Activated CD4-positive, alpha-beta T cell treated with anti-CD3 and anti-CD28 coated beads for 1 hour (primary cell): ENCODE data around the gene FZD4.
"Not testable (repeated sequence)": the region's sequence is repeated elsewhere in the genome, so short reads cannot be mapped to it uniquely, and the experiment has no call there.

Source experiments
- DNase-seq: peaks from one replicate; pipeline ENCODE4 v3.0.0-alpha.2; 2020

The FZD4 gene

DNA sequence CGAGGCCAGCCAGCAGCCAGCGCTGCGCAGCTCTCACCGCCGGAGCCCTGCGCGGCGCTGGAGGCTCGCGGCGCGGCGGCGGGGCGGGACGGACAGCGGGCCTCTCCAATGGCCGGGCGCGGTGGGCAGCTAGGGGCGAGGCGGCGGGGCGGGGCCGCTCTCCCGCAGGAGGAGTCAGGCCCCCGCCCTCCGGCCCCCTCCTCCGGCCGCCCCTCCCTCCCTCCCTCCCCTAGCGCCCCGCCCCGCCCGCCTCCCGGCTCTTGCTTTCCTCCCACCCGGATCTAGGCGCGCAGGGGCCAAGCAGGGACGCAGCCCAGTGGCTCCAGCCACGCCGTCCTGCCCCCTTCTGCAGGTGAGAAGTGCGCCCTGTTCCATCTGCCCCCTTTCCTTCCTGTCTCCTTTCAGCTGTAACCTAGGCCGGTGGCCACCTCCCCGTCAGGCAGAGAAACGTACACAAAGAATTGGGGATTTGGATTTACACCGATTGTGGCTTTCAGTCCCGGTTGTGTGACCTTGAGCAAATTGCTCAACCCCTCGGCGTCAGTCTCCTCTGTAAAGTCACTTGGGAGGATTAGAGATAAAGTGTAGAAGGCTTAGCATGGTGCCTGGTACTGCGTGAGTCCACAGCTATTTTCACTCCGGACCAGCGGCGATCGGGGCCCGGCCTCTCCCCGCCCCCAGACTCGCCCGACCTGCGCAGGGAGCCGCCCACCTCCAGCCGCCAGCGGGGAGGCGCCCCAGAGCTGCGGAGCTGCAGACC is at the start of gene FZD4:
FZD4 (minus strand) TSS at position 35 of the 760 bp plus-strand sequence. CDS start 310 bp downstream, outside the sequence.
- DNase-seq, result no peak

GRCh38 chr11:87004281-87004680 is 49.1 kb upstream of the FZD4 start:
- not testable (repeated sequence) for DNase-seq

DNA sequence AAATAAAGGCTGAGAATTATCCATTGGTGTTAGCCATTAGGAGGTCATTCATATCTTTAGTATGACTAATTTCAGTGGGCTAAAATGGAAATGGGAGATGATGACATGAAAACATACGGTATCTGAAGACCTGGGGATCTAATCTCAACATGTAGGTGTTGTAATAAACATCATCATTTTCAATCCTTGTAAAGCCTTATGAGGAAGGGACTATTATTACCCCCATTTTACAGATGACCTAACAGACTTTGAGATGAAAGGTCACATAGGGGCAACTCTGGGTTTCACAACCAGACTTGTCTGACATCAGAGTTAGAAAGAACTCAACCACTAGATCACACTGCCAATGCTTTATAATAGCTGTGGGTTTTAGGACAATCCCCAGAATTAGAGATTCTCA is 47.7 kb upstream of the FZD4 start:
- no peak for DNase-seq

DNA sequence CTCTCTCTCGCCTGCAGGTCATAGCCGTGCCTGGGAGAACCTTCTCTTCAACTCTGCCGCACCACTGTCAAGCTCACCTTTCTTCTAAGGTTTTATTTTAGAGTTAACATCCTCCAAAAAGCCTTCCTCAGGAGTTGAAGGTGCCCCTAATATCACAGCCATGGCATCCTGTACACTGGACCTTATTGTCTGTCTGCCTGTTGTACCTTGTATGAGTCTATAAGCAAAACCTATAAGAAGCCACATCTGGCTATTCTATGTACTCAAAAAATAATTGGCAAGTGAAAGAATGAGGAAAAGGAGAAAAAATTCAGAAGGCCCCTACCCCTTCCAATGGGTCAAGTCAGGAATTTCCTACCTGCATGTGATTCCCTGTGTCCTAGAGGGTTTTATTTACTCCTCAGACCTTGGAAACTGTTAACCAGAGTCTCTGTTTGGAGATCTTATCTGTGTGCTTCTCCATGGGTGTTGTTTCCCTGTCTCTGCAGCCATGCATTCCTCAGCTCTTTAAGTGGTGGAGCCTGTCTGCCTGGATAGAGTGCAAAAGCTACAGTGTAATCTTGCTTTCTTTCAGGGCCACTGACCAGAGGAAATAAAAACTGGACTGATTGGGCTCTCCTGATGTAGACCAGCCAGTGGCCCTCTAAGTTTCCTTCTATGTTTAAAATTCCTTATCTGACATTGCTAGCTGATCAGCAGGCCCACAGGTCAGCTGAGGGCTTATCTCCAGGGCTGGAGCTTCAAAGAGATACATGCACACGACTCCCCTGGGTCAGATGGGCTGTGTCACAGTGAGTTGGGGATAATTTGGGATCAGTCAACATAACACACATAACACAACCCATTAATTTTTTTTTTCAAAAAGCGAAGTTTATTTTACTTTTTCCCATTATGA is 44.9 kb upstream of the FZD4 start:
- DNase-seq, result no peak

DNA sequence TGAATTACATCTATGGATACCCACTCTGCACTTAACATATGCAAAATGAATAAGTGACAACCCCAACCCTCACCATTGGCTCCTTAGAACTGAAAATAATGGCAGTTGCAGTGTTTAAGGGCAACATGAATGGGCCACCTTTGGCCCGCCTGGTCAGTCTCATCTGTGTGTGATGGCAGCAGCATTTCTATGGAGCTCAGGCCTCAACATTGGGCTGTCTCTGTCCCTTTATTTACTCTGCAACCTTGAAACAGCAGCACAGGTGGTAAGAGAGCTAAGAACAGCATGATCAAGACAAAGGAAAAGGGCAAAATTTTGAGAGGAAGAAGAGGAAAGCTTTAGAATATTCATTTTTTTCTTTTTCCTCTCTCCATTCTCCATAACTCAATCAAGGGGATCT is 44.2 kb upstream of the FZD4 start:
- DNase-seq, result no peak

DNA sequence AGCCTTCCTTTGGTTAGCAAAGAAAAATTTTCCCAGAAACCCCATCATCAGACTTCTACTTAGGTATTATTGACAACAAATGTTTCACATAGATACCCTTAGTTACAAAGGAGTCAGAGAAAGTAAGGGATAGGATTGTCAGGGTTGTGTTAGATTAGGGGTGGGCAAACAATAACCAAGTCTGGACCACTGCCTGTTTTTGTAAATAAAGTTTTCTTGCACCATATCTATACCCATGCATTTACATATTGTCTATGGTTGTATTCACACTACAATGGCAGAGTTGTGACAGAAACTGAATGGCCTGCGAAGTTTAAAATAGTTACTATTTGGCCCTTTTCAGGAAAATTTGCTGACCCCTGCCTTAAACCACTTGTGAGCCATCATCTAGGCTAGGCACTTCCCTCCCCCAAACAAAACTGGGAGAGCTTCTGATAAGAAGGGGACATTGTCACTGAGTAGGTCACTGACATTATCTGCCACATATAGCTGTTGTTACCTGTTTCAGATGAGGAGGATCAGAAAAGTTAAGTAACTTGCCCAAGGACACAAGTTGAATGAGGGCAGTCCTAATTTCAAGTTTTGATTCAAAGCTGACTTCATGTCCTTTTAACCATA is 41.9 kb upstream of the FZD4 start:
- DNase-seq, result no peak

- DNase-seq, result no peak
These were observed 37.8 kb upstream of the FZD4 start for GRCh38 chr11:86993031-86993430.

GRCh38 chr11:86992340-86992739 is 37.1 kb upstream of the FZD4 start:
- not testable (repeated sequence) for DNase-seq

DNA sequence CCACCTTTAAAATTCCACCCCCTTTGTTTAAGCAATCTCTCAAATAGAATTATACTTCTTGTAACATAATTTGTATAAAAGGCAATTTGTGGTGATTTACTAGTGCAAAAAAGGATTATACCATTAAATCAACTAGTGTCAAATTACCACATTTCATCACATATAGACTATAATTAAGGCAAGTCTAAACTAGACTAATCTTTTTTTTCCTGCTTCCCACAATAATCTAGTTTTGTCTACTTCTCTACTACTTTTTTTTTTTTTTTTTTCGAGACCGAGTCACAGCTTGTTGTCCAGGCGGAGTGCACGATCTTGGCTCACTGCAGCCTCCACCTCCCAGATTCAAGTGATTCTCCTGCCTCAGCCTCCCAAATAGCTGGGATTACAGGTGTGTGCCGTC is 36.1 kb upstream of the FZD4 start:
- DNase-seq, result no peak

DNA sequence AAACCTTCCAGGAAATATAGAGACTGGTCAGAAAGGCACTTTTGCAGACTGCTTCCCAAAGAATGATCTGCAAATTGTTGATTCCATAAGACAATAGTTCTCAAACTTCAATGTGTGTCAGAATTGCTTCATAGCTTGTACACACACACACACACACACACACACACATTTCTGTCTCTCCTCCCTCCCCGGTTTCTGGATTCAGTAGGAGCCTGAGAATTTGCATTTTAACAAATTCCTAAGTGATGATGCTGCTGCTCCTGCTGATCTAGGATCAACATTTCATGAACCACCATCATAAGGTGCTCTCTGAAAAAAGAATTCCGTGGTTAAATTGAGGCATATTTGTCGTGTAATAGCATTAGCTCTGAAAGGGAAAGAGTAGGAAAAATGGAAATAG is 35.3 kb upstream of the FZD4 start:
- no peak for DNase-seq

DNA sequence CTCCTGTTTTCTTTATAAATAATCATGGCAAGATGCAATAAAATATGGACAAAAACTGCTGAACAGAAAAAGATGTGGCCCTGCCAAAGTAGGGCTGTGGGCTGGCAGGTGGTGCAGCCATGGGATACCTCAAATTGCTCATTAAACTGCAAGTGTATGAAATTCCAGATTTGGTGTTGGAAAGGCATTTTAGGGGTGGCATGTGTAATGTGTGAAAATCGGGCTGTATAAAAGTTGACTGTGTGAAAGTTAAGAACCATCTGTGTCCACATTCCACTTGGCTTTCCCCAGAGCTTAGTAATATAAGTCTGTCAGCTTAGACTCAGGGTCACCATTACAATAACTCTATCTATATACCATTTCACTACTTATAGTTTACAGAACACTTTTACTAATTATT is 34.8 kb upstream of the FZD4 start:
- DNase-seq, result no peak

GRCh38 chr11:86988351-86988881 is 33.2 kb upstream of the FZD4 start:
- no peak for DNase-seq

- DNase-seq, result no peak
These were observed 32.5 kb upstream of the FZD4 start for GRCh38 chr11:86987679-86988078.

DNA sequence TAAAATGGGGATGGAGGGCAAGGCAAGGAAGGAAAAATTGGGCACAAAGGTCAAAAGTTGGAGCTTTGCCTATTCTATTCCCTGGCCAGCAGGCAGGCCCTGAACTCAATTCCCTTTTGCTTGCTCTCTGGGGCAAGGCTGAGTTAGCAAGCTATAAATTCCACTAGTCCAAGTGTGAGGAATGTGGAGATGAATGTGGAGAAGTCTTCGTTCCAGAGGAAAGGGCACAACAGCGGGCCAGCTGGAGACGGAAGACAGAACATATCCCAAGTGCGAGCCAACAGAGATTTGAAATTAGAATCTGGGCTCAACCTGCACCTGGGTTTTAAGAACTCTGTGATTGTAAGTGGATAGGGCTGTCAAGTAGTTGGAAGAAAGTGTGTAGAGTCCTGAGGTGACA is 29.5 kb upstream of the FZD4 start:
- no peak for DNase-seq

- DNase-seq, result no peak
These were observed 27.9 kb upstream of the FZD4 start for GRCh38 chr11:86983021-86983488.

DNA sequence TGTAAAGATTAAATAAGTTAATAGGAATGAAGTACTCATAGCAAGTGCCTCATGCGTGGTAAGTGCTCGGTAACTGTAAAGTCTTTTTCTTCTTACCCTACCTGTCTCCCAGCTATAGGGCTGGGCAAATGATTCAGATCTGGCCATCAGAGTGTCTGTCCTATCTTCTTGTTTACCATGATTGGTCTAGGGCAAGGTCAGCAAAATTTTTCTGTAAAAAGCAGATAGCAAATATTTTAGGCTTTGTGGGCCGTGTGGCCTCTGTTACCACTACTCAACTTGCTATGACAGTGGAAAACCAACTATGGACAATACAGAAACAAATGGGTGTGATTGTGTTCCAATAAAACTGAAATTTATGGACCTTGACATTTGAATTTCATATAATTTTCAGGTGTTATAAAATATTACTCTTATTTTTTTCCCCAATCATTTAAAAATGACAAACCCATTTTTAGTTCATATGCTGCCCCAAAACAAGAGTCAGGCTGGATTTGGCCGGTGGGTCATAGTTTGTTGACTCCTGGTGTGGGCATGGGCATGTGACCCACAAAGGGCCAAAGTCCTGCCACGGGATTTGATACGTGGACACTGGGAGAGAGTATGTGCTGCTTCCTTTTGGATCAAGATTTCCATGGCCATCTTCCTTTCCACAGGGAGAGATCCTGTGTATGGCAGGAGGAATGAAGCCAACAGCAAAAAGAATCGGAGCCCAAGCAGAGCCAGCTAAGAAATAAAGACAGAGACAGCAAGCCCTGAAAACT is 26.8 kb upstream of the FZD4 start:
- no peak for DNase-seq

GRCh38 chr11:86980086-86980796 is 25.0 kb upstream of the FZD4 start:
- DNase-seq, result no peak

DNA sequence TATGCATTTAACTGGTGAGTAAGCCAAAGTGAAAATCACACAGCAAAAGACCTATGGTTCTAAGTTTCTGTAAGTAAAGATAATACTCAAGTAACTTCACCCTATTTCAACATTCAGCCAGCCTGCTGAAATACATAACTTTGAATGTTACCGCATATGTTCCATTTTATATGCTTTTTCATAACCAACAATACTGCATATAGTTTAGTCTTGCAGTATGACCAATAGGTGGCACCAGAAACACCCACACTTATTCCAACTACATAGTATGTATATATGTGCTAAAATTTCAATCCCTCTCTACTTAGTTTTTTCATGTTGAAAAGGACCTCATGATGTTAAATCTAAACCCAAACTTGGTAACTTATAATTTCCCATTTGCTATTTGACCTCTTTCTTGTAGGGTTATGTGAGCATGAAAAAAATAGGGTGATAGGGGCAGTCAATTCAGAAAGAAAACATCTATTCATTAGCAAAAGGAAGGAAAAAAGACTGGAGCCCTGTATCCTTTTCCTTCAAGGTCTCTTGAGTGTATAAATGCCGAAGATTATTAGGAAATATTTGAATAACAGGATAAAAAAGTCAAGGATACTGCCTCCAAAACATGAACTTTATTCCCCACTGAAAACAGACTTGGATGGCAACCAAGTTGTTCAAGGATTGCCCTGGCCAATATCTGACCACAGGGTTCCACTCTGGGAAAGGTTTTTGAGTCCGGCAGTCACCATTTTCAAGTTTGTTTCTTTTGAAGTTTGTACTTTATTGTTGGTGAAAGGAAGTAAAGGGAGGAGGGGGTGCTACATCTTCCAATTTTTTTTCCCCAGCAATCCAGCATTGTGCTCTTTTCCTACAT is 23.8 kb upstream of the FZD4 start:
- no peak for DNase-seq

- DNase-seq, result no peak
These were observed 23.1 kb upstream of the FZD4 start for GRCh38 chr11:86978247-86978646.

DNA sequence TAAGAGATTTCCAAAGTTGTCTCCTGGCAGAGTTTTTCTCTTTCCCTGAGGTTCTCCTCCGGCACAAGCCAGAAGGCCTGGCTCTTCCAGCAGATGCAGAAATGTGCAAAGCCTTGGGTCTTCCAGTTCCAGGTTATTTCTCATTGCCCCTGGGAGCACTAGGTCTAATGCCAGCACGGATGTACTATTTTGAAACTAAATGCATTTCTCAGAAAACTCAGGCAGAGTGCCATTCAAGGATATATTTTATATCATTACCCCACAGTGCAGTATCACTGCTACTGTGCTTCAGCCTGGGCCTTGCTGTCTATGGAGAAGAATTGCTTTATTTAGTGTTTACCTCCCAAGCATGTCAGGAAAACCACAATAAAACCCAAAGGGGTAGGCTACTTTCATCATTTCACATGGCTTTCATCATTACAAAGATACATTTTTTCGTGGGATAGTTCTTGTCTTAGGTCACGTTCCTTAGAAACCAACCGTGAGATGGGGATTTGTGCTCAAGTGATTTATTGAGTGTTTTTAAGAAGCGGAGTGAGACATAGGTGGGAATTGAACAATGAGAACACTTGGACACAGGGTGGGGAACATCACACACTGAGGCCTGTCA is 22.4 kb upstream of the FZD4 start:
- DNase-seq, result no peak
